HG02970 (cell line): Measurements from ENCODE around the gene PITPNB.

ENCODE experiments used
- ATAC-seq: cut with Tn5 transposase; IDR thresholded peaks from one replicate; pipeline ENCODE4 v1.9.1; 2021; ENCODE audit warnings: mild to moderate bottlenecking, moderate library complexity, moderate number of reproducible peaks; ENCODE audit not compliant: unreplicated experiment, low FRiP score

PITPNB gene

GRCh38 chr22:27919942-27920755, 1.1 kb upstream of the PITPNB start:
- ATAC-seq, result no peak

GRCh38 chr22:27918341-27919221, 475 bp downstream of the PITPNB start:
- peak; percentile 28 for ATAC-seq

GRCh38 chr22:27915986-27916385, 3.1 kb downstream of the PITPNB start:
- no peak for ATAC-seq

GRCh38 chr22:27913162-27913741, 5.8 kb downstream of the PITPNB start:
- ATAC-seq, result no peak

- ATAC-seq, result no peak
Observed at GRCh38 chr22:27912101-27912500, 7.0 kb downstream of the PITPNB start.

GRCh38 chr22:27911330-27911729, 7.7 kb downstream of the PITPNB start:
- no peak for ATAC-seq

GRCh38 chr22:27906241-27906640, 12.8 kb downstream of the PITPNB start:
- ATAC-seq, result no peak

- ATAC-seq, result no peak
Observed at GRCh38 chr22:27905653-27906052, 13.4 kb downstream of the PITPNB start.

GRCh38 chr22:27903805-27904473, 15.1 kb downstream of the PITPNB start:
- ATAC-seq, result no peak

- ATAC-seq, result no peak
Observed at GRCh38 chr22:27900153-27900552, 18.9 kb downstream of the PITPNB start.

GRCh38 chr22:27896245-27896644, 22.8 kb downstream of the PITPNB start:
- ATAC-seq, result no peak

GRCh38 chr22:27895600-27895999, 23.5 kb downstream of the PITPNB start:
- peak; percentile 84 for ATAC-seq

GRCh38 chr22:27892811-27893210, 26.2 kb downstream of the PITPNB start:
- no peak for ATAC-seq

GRCh38 chr22:27892064-27892463, 27.0 kb downstream of the PITPNB start:
- no peak for ATAC-seq

- ATAC-seq, result no peak
Observed at GRCh38 chr22:27888310-27888709, 30.7 kb downstream of the PITPNB start.

GRCh38 chr22:27886843-27887151, 32.3 kb downstream of the PITPNB start:
- ATAC-seq, result no peak

- no peak for ATAC-seq
Observed at GRCh38 chr22:27885977-27886842, 32.8 kb downstream of the PITPNB start.

- no peak for ATAC-seq
Observed at GRCh38 chr22:27883656-27884350, 35.3 kb downstream of the PITPNB start.
